Mononuclear cell (primary cell): ENCODE results near the gene TMEM240. TPM values are rescaled to one million over a fixed set of nuclear protein-coding genes. Genes with fewer than 3 reads are reported as not detected.

ENCODE experiments used
- total RNA-seq: library from RNA; depleted of rRNA; stranded (reverse); fragments of >200 nt; gene quantifications from one replicate; pipeline ENCODE4 v1.2.3, GENCODE V29; 2012

The TMEM240 gene
- total RNA-seq, 1 donor = not detected

Other genes starting within 250 kb of the TMEM240 start
- gene ACAP3, start 232.7 kb downstream of the TMEM240 start, total RNA-seq = 16.8 TPM
- 12.6 TPM for gene PUSL1, start 232.0 kb downstream of the TMEM240 start, total RNA-seq
- 51.2 TPM for gene INTS11, start 216.0 kb downstream of the TMEM240 start, total RNA-seq
- 8.5 TPM for gene CPTP, start 215.8 kb downstream of the TMEM240 start, total RNA-seq
- 0.94 TPM for gene TAS1R3, start 209.3 kb downstream of the TMEM240 start, total RNA-seq
- 17.9 TPM for gene DVL1, start 191.2 kb downstream of the TMEM240 start, total RNA-seq
- gene MXRA8, start 182.1 kb downstream of the TMEM240 start, total RNA-seq = 1.6 TPM
- gene AURKAIP1, start 165.4 kb downstream of the TMEM240 start, total RNA-seq = 27.8 TPM
- 127 TPM for gene CCNL2, start 141.3 kb downstream of the TMEM240 start, total RNA-seq
- gene MRPL20, start 133.3 kb downstream of the TMEM240 start, total RNA-seq = 39.5 TPM
- gene ANKRD65, start 119.3 kb downstream of the TMEM240 start, total RNA-seq = not detected
- gene VWA1, start 104.9 kb downstream of the TMEM240 start, total RNA-seq = 0.10 TPM
- 0.63 TPM for gene ATAD3C, start 90.9 kb downstream of the TMEM240 start, total RNA-seq
- gene ATAD3B, start 68.9 kb downstream of the TMEM240 start, total RNA-seq = 11.5 TPM
- 4.9 TPM for gene ATAD3A, start 28.5 kb downstream of the TMEM240 start, total RNA-seq
- 47.9 TPM for gene SSU72, start 34.2 kb upstream of the TMEM240 start, total RNA-seq
- gene FNDC10, start 59.5 kb upstream of the TMEM240 start, total RNA-seq = 1.2 TPM
- gene MIB2, start 74.9 kb upstream of the TMEM240 start, total RNA-seq = 23.1 TPM
- 1.3 TPM for gene MMP23B, start 91.5 kb upstream of the TMEM240 start, total RNA-seq
- 9.3 TPM for gene CDK11B, start 118.4 kb upstream of the TMEM240 start, total RNA-seq
- 20.5 TPM for gene SLC35E2B, start 152.2 kb upstream of the TMEM240 start, total RNA-seq
- 27.9 TPM for gene CDK11A, start 183.7 kb upstream of the TMEM240 start, total RNA-seq
- 28.1 TPM for gene NADK, start 237.8 kb upstream of the TMEM240 start, total RNA-seq